Endometrial microvascular endothelial cells (primary cell): ENCODE data around the gene DLG5. TPM values are rescaled to one million over a fixed set of nuclear protein-coding genes. Genes with fewer than 3 reads are reported as not detected.

Experiments
- in situ Hi-C: cut with HindIII; loops from 2 replicates; pipeline ENCODE4 v1.10.0; 2017; ENCODE audit warnings: low sequenced_read_pairs, low pct_unique_long_range_greater_than_20kb; ENCODE audit errors: inconsistent ontology term
- total RNA-seq: library from RNA; depleted of rRNA; stranded (reverse); fragments of >200 nt; gene quantifications from one replicate; pipeline ENCODE4 v1.2.3, GENCODE V29; 2015; ENCODE audit errors: inconsistent ontology term

DLG5 gene
- total RNA-seq, 1 donor from 2014 or later: 5.1 TPM

DNA sequence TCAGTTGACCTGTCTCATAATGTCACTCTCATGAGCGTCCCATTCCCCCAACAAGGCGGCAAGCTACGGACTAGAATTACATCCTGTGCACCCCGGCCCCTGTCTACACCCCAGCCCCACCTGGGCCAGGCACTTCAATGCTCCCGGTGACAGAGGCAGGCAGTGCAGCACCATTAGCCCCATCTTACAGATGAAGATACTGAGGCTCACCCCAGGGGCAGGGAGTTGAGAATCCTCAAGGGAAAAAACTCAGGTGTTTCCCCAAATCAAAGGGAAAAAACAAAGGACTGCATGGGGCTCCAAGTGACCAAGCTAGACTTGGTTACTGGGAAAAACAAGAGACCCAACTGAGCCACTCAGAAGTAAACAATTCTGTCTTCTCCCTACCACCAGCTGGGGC lies 4.5 kb downstream of the DLG5 start:
- in situ Hi-C loops: no loop called here

DNA sequence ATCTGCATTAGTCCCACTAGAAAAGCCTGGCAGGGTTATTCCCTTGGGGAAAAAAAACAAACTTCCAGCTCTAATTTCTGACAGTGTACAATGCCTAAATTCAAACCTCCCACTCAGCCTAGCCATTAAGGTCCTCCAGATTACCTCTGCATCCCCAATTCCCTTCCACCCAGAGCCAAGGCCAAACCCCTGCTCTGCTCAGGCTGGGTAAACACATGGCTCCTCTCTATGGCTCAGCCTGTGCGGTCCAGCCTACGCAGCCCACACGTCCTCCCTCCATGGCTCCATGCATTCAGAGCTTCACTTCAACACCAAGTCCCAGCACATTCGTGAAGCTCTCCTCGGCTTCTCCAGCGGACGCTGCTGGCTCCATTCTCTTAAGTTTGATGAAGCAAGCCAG lies 5.2 kb downstream of the DLG5 start:
- in situ Hi-C loops: no loop called here

DNA sequence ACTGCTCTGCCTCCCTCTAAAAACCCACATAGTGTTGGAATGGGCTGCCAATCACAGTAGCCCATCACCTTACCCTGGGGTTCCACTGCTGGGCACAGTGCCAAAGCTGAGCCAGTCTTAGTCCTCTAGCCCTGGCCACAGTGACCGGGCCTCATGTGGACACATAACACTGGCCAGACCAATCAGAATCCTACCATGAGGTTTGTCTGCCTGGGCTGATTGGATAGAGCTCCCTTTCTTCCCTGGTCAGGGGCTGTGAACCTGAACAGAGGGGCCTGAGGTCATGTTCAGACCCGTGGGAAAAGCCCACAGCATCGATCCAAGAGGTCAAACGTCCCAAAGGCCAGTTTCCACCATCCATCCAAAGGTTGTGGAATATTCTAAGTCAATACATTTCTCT lies 6.1 kb downstream of the DLG5 start:
- in situ Hi-C loops: no loop called here

DNA sequence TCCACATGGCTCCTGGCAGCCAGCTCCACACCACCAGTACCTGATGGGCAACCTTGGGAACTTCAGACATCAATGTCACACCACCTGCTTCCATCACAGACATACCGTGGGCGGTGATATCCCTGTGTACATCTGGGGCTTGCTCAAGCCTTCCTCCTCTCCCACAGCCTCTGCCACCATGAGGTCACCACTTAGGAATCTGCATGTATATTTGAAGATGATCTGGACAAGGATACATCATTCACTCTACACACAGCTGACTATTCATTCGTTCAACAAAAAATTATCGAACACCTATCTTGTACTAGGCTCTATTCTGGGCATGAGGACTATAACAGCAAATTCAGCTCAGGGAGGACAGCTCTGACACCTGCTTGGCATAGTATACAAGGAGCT lies 6.8 kb downstream of the DLG5 start:
- in situ Hi-C loops: no loop called here

DNA sequence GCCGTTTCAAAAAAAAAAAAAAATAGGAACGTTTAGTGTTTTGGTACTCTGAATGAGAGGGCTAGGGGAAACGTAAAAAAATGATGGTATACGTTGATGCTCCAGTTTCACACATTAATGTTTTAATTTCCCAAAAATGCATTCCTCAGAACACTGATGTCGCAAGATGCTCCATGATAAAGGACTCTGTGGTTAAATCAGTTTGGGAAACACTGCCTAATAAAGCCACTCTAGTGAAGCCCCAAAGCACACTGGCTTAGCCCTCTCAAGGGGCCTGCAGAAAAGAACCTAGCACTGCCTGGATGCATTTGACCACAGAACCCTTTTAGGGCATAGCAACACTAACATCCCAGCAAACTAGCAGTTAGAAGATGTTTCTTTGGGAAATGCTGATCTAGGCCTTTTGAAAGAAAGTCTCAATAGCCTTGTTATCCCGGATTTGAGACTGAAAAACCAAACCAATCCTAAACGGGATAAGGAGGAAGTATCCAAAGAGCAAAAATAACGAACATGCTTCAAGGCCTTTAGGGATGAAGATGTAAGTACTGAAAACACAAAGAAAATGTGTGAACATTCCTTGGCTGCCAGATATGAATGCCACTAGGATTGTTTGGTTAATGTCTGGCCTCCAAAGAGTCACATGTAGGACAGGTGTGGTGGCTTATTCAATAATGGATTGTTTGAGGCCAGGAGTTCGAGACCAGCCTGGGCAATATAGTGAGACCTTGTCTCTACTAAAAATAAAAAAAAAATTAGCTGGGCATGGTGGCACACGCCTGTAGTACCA lies 11.0 kb downstream of the DLG5 start:
- in situ Hi-C loops: no loop called here

DNA sequence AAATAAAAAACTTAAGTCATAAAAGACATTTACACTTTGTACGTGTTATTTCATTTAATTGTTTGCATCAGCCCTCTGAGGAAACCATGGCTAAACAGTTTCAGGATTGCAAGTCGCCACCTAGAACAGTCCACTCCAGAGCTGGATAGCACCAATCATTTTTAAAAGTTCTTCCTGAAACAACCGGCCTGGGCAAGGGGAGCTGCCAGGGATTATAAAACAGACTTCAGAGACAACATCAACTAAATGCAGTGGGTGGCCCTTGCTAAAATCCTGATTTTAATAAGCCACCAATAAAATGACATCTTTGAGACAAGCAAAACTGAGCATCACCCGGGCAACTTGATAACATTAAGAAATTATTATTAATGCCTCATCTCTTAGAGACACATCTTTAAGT lies 13.5 kb downstream of the DLG5 start:
- in situ Hi-C loops: no loop called here

DNA sequence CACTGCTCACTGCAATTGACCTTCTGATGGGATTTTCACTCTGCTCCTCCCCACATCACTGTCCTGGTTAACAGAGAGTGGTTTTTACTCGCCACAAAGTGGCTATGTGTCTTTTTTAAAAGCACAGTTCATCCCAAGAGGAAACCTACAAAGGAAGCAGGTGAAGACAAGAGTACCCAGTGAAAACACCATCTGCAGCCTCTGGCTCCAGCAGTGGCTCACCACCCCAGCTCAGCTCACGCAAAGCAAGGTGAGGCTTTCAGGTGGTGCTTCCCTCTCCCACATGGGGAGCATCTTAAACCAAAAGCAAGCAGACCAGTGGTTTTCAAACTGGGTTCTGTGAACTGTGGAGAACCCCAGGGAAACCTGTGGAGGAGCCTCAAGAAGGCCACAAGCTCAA lies 14.0 kb downstream of the DLG5 start:
- in situ Hi-C loops: no loop called here

DNA sequence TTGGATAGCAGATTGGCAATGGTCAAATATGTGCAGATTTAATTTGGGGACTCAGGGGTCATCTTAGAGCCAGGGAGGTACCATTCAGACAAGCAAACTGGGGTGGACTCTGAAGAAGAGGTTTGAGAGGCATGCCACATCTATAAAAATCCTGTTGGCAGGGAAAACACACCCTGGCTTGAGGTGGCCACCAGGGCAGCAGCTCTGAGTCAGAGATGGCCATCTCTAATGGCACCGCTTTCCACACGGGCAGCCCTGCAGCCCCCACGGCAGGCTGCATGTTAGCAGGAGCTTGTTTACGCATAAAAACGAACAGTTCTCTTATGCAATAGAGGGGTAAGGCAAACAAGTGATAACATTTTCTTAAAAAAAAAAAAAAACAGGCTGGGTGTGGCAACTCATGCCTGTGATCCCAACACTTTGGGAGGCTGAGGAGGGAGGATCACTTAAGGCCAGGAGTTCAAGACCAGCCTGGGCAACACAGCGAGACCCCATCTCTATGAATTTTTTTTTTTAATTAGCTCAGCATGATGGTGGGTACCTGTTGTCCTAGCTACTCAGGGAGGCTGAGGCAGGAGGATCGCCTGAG lies 14.9 kb downstream of the DLG5 start:
- in situ Hi-C loops: no loop called here

DNA sequence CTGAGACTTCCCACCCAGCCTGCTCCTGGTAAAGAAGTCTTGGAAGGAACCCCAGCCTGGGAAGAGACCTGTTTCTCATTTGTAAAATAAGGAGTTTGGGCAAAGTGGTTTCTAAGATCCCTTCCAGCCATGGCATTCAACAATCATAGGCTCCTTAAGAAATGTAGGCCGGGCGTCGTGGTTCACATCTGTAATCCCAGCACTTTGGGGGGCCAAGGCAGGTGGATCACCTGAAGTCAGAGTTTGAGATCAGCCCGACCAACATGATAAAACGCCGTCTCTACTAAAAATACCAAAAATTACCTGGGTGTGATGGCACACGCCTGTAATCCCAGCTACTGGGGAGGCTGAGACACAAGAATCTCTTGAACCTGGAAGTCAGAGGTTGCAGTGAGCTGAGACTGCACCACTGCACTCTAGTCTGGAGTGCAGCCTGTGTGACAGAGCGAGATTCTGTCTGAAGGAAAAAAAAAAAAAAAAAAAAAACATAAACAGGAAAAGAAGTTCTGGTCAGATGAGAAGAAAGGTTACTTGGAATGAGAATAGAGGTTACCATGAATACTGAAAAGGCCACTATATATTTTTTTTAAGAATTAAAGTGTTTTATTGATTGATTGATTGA lies 15.9 kb downstream of the DLG5 start:
- in situ Hi-C loops: no loop called here

DNA sequence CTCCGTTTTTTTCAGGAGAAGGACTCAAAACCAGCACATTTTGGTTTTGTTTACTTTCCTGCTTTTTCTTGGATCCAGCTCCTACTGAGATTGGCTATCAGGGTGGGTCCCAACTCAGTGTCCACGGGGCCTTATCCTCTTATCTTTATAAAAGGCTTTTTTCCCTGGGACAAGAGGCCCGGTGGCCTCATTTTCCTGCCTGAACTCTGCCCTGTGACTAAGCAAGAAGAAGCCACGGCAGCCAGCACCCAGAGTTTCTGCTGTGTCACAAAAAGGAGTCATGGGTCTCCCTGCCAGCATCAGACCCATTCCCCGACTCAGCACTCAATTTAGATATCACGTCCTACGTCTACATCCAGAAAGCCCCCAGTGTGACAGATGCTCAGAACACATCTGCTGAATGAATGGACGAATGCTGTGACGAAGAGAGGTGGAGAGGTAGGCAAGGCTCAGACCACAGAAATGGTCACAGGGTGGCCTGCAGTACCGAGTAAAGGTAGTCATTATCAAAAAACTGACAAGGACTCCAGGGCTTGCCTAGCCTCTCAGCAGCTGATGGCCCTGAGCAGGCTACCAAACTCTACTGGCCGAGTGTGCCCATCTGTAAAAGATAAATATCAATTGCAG lies 16.7 kb downstream of the DLG5 start:
- in situ Hi-C loops: no loop called here

DNA sequence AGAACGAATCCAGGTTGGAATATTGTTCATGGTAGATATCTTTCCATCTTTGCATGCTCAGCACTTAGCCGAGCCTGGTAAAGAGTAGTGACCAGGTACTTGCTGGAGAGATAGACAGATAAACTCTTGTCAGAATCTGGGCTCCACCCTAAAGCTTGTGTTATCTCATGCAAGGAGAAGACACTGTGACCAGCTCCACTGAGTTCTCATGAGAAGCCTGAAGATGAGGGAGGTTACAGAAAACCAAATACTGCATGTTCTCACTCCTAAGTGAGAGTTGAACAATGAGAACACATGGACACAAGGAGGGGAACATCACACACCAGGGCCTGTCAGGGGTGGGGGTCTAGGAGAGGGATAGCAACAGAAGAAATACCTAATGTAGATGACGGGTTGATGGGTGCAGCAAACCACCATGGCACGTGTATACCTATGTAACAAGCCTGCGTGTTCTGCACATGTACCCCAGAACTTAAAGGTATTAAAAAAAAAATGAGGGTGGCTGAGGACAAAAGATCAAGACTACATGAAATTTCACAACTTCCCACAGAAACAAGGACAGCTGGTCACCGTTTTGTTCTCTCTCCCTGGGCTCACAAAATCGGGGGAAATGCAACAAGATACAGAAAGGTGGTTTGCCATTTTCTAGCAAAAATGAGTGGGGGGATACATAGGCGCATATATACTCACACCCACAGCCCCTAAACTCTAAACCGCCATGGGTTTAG lies 17.4 kb downstream of the DLG5 start:
- in situ Hi-C loops: no loop called here

DNA sequence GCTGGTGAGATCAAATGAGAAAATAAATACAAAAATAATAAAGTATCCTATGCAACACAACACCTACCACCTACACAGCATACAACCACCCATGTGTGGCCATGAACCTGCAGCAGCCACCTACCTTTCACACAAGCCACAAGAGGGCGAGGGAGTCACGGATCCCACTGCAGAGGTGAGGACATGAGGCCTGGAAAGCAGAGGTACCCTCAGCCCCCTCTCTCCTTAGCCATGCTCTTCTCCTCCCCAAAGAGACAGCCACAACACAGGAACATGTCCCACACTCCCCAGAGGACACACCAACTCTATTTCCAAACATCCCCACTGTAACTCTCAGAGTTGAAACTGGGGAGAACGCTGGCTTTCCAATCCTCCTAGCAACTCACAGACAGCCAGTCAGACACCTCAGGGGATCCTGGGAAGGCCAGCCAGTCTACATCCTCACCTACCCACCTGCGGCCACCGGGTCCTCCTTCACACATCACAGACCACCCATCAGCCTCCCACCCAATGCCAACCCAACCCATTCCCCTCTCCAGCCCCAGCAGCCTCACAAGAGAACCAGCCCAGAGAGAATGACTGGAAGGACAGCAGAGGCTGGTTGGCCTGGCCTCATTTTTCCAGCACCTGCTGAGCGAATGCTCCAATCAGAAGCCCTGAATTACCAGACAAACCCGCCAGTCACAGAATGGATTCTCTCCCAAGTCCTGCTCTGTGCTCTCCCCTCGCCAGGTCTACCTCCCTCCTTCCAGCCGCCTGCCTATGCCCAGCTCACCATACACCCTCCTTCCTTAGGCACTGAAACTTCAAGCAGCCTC lies 18.4 kb downstream of the DLG5 start:
- in situ Hi-C loops: no loop called here

DNA sequence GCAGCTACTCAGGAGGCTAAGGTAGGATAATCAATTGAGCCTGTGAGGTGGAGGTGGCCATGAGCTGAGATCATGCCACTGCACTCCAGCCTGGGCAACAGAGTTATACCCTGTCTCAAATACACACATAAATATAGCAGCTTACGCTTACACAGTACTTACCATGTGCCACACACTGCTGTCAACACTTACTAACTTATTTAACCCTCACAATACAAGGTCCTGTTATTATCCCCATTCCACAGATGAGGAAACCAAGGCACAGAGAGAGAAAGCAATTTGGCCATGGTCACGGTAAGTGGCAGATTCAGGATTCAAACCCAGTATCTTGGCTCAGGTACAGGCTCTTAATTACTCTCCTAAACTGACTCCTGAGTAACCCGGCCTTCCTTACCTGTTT lies 19.1 kb downstream of the DLG5 start:
- in situ Hi-C loops: no loop called here

DNA sequence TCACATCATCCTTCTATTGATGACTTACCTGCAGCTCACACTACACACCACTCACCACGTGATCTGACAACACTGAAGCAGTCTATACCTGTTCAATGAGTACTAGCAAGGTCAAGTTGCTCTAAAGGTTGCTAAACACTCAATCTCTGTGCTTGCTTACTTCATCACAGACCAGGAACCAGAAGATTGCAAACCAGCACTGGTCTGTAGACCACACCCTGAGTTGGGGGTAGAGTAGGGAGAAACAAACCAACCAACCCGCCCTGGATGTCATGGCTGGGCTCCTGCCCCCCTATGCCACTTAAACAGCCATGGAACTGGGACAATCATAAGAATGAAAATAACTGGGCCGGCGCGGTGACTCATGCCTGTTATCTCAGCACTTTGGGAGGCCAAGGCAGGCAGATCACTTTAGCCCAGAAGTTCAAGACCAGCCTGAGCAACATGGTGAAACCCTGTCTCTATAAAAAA lies 19.6 kb downstream of the DLG5 start:
- in situ Hi-C loops: no loop called here

DNA sequence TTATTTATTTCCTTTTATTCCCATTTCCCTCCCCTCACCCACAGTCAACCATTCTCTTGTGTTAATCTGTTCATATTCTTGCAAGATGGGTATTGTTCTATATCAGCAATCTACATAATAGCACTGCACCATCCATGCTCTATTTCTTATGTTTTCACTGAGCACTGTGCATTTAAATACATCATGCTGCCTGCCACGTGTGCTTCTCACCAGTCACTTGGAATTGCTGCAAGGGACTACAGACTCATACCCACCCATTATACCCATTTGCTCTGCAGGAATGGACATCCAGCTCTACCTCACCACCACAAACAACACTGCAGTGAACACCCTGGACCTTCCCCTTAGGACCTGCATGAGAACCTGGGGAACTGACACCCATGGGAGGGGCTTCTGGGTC lies 20.8 kb downstream of the DLG5 start:
- in situ Hi-C loops: no loop called here

DNA sequence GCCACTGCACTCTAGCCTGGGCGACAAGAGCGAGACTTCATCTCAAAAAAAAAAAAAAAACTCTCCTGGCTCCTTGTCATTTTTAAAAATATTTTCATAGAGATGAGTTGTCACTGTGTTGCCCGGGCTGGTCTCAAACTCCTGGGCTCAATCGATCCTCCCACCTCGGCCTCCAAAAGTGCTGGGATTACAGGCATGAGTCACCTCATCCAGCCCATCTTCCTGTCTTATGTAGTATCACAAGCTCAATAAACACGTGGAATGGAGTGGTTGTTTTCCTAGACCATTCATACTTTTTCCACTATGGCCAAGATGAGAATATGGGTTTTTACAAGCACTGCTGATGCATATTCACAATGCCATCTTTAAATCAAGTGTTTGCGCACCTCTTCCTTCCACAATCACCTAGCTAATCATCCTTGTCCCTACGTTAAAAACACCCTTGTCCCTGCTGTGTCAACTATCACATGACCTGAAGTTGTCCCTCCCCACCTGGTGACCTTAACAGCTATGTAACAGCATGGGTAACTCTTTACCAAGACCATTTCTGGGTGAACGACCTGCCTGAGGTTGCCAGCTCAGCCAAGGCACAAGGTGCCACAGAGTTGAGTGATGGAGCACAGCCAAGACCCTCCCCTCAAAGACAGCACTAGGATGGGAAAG lies 21.3 kb downstream of the DLG5 start:
- in situ Hi-C loops: no loop called here

DNA sequence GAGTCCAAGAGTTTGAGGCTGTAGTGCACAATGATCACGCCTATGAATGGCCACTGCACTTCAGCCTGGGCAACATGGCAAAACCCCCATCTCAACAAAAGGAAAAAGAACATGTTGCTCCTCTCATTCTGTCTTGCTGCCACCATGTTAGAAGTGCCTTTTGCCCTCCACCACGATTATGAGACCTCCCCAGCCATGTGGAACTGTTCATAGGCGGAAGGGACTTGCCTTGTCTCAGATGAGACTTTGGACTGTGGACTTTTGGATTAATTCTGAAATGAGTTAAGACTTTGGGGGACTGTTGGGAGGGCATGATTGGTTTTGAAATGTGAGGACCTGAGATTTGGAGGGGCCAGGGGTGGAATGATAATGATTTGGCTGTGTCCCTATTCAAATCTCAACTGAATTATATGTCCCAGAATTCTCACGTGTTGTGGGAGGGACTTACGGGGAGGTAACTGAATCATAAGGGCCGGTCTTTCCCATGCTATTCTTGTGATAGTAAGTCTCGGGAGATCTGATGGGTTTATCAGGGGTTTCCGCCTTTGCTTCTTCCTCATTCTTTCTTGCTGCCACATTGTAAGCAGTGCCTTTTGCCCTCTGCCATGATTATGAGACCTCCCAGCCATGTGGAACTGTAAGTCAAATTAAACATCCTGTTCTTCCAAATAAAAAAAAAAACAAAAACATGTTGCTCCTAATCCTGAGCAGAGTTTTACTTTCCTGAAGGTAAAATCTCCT lies 22.3 kb downstream of the DLG5 start:
- in situ Hi-C loops: no loop called here
